ENCODE results near the gene RHBDF2. TPM values are rescaled to one million over a fixed set of nuclear protein-coding genes. Genes with fewer than 3 reads are reported as not detected.

RHBDF2 gene
- total RNA-seq, 1 experiment from 2014 or later: 5.1 TPM

- no peaks in the 10 kb centered on the region for H3K79me2 ChIP-seq (ENCODE audit: low read length)
These were observed 39.3 kb downstream of the RHBDF2 start for GRCh38 chr17:76461765-76462555.

GRCh38 chr17:76459674-76460073 lies 41.5 kb downstream of the RHBDF2 start:
- Histone ChIP-seq H3K9ac (ENCODE audit: low read length) (no peak overlapping the region), H4K20me1 (ENCODE audit: insufficient read depth, low read depth, low read length) (no peaks in the 10 kb centered on the region), H3K9me3 (ENCODE audit: low read length) (no peaks in the 10 kb centered on the region), H3K4me2 (ENCODE audit: low read depth, low read length, poor library complexity, severe bottlenecking) (no peak overlapping the region), H3K9me2 (replicated peaks; ENCODE audit: insufficient read depth, low read length) (no peaks in the 10 kb centered on the region), H3K36me3 (ENCODE audit: insufficient read depth, low read length) (no peaks in the 10 kb centered on the region), H3K27me3 (ENCODE audit: low read length) (no peaks in the 10 kb centered on the region), H3K4me1 (ENCODE audit: low read length) (no peaks in the 10 kb centered on the region), H3K79me2 (ENCODE audit: low read length) (no peaks in the 10 kb centered on the region), H2AFZ (ENCODE audit: low read length) (no peak overlapping the region), H3K4me3 (ENCODE audit: low read length) (no peak overlapping the region), H3K27ac (ENCODE audit: low read length) (no peak overlapping the region)
- DNase-seq: no peak

More at GRCh38 chr17:76461765-76462555, 39.3 kb downstream of the RHBDF2 start:
- Histone ChIP-seq H3K27me3 (ENCODE audit: low read length) (no peaks in the 10 kb centered on the region), H3K36me3 (ENCODE audit: insufficient read depth, low read length) (no peaks in the 10 kb centered on the region), H3K4me3 (ENCODE audit: low read length) (no peak overlapping the region), H3K9me2 (replicated peaks; ENCODE audit: insufficient read depth, low read length) (no peaks in the 10 kb centered on the region), H3K4me1 (ENCODE audit: low read length) (peaks cover 8% of the 10 kb centered on the region), H2AFZ (ENCODE audit: low read length) (no peak overlapping the region), H4K20me1 (ENCODE audit: insufficient read depth, low read depth, low read length) (no peaks in the 10 kb centered on the region; the same call in 1 of the 2 replicates), H3K4me2 (ENCODE audit: low read depth, low read length, poor library complexity, severe bottlenecking) (no peak overlapping the region), H3K27ac (ENCODE audit: low read length) (no peak overlapping the region), H3K9ac (ENCODE audit: low read length) (no peak overlapping the region), H3K9me3 (ENCODE audit: low read length) (no peaks in the 10 kb centered on the region)
- DNase-seq: no peak

GRCh38 chr17:76458580-76459490 lies 42.4 kb downstream of the RHBDF2 start:
- H3K9me2 ChIP-seq (replicated peaks; ENCODE audit: insufficient read depth, low read length): no peaks in the 10 kb centered on the region
- no peaks in the 10 kb centered on the region for H3K36me3 ChIP-seq (ENCODE audit: insufficient read depth, low read length)
- DNase-seq: peak; percentile 90
- H3K79me2 ChIP-seq (ENCODE audit: low read length): no peaks in the 10 kb centered on the region
- no peaks in the 10 kb centered on the region for H3K4me1 ChIP-seq (ENCODE audit: low read length)
- H3K4me3 ChIP-seq (ENCODE audit: low read length): no peak overlapping the region
- H3K4me2 ChIP-seq (ENCODE audit: low read depth, low read length, poor library complexity, severe bottlenecking): no peak overlapping the region
- H3K9me3 ChIP-seq (ENCODE audit: low read length): no peaks in the 10 kb centered on the region
- no peak overlapping the region for H3K9ac ChIP-seq (ENCODE audit: low read length)
- no peaks in the 10 kb centered on the region for H3K27me3 ChIP-seq (ENCODE audit: low read length)
- H2AFZ ChIP-seq (ENCODE audit: low read length): no peak overlapping the region
- H3K27ac ChIP-seq (ENCODE audit: low read length): no peak overlapping the region
- H4K20me1 ChIP-seq (ENCODE audit: insufficient read depth, low read depth, low read length): no peaks in the 10 kb centered on the region

GRCh38 chr17:76453431-76453743 lies 47.8 kb downstream of the RHBDF2 start:
- no peak overlapping the region for H3K9ac ChIP-seq (ENCODE audit: low read length)
- H3K36me3 ChIP-seq (ENCODE audit: insufficient read depth, low read length): no peaks in the 10 kb centered on the region
- H3K27ac ChIP-seq (ENCODE audit: low read length): no peak overlapping the region
- no peaks in the 10 kb centered on the region for H3K27me3 ChIP-seq (ENCODE audit: low read length)
- peaks cover 38% of the 10 kb centered on the region for H4K20me1 ChIP-seq (ENCODE audit: insufficient read depth, low read depth, low read length)
- no peak overlapping the region for H3K4me3 ChIP-seq (ENCODE audit: low read length)
- no peaks in the 10 kb centered on the region for H3K9me3 ChIP-seq (ENCODE audit: low read length)
- peaks cover 34% of the 10 kb centered on the region for H3K4me1 ChIP-seq (ENCODE audit: low read length)
- peaks cover 31% of the 10 kb centered on the region for H3K79me2 ChIP-seq (ENCODE audit: low read length)
- H2AFZ ChIP-seq (ENCODE audit: low read length): no peak overlapping the region
- no peak for DNase-seq
- H3K9me2 ChIP-seq (replicated peaks; ENCODE audit: insufficient read depth, low read length): no peaks in the 10 kb centered on the region
- peak overlapping the region; percentile 95 for H3K4me2 ChIP-seq (ENCODE audit: low read depth, low read length, poor library complexity, severe bottlenecking)

GRCh38 chr17:76452660-76453430 lies 48.4 kb downstream of the RHBDF2 start, which contains the start of gene UBE2O:
TSS of gene UBE2O (minus strand) at chr17:76453152. CDS start at chr17:76453141, 11 bp downstream.
- Histone ChIP-seq H3K36me3 (ENCODE audit: insufficient read depth, low read length) (no peaks in the 10 kb centered on the region), H3K27ac (ENCODE audit: low read length) (no peak within 1 kb of the TSS), H4K20me1 (ENCODE audit: insufficient read depth, low read depth, low read length) (peaks cover 44% of the 10 kb centered on the region), H3K4me2 (ENCODE audit: low read depth, low read length, poor library complexity, severe bottlenecking) (peak within 1 kb of the TSS; percentile 95), H3K4me1 (ENCODE audit: low read length) (peaks cover 40% of the 10 kb centered on the region), H3K9me3 (ENCODE audit: low read length) (no peaks in the 10 kb centered on the region), H3K79me2 (ENCODE audit: low read length) (peaks cover 37% of the 10 kb centered on the region), H2AFZ (ENCODE audit: low read length) (peak within 1 kb of the TSS; percentile 55; the same call in 1 of the 2 replicates), H3K9me2 (replicated peaks; ENCODE audit: insufficient read depth, low read length) (no peaks in the 10 kb centered on the region), H3K4me3 (ENCODE audit: low read length) (peak within 1 kb of the TSS; percentile 78), H3K27me3 (ENCODE audit: low read length) (no peaks in the 10 kb centered on the region), H3K9ac (ENCODE audit: low read length) (peak within 1 kb of the TSS; percentile 90)
- peak; percentile 97 for DNase-seq

- peak; percentile 55 for DNase-seq
- no peak overlapping the region for H2AFZ ChIP-seq (ENCODE audit: low read length)
- H3K4me2 ChIP-seq (ENCODE audit: low read depth, low read length, poor library complexity, severe bottlenecking): peak overlapping the region; percentile 95
- H3K27ac ChIP-seq (ENCODE audit: low read length): no peak overlapping the region
- no peaks in the 10 kb centered on the region for H3K27me3 ChIP-seq (ENCODE audit: low read length)
- peaks cover 50% of the 10 kb centered on the region for H4K20me1 ChIP-seq (ENCODE audit: insufficient read depth, low read depth, low read length)
- H3K9me3 ChIP-seq (ENCODE audit: low read length): no peaks in the 10 kb centered on the region
- H3K9ac ChIP-seq (ENCODE audit: low read length): peak overlapping the region; percentile 90
- no peaks in the 10 kb centered on the region for H3K9me2 ChIP-seq (replicated peaks; ENCODE audit: insufficient read depth, low read length)
- peak overlapping the region; percentile 78 for H3K4me3 ChIP-seq (ENCODE audit: low read length)
- H3K36me3 ChIP-seq (ENCODE audit: insufficient read depth, low read length): no peaks in the 10 kb centered on the region
- peaks cover 43% of the 10 kb centered on the region for H3K79me2 ChIP-seq (ENCODE audit: low read length)
- peaks cover 46% of the 10 kb centered on the region for H3K4me1 ChIP-seq (ENCODE audit: low read length)
These were observed 49.0 kb downstream of the RHBDF2 start for GRCh38 chr17:76452127-76452659.

GRCh38 chr17:76451506-76451905 lies 49.7 kb downstream of the RHBDF2 start:
- no peak for DNase-seq
- peaks cover 50% of the 10 kb centered on the region for H3K79me2 ChIP-seq (ENCODE audit: low read length)
- peak overlapping the region; percentile 78 for H3K4me3 ChIP-seq (ENCODE audit: low read length)
- peak overlapping the region; percentile 90 for H3K9ac ChIP-seq (ENCODE audit: low read length)
- no peak overlapping the region for H2AFZ ChIP-seq (ENCODE audit: low read length)
- H3K9me2 ChIP-seq (replicated peaks; ENCODE audit: insufficient read depth, low read length): no peaks in the 10 kb centered on the region
- no peaks in the 10 kb centered on the region for H3K9me3 ChIP-seq (ENCODE audit: low read length)
- peaks cover 53% of the 10 kb centered on the region for H3K4me1 ChIP-seq (ENCODE audit: low read length)
- no peaks in the 10 kb centered on the region for H3K36me3 ChIP-seq (ENCODE audit: insufficient read depth, low read length)
- H3K27me3 ChIP-seq (ENCODE audit: low read length): no peaks in the 10 kb centered on the region
- H3K27ac ChIP-seq (ENCODE audit: low read length): no peak overlapping the region
- H3K4me2 ChIP-seq (ENCODE audit: low read depth, low read length, poor library complexity, severe bottlenecking): peak overlapping the region; percentile 95
- peaks cover 57% of the 10 kb centered on the region for H4K20me1 ChIP-seq (ENCODE audit: insufficient read depth, low read depth, low read length)
